RPMI7951 (cell line): ENCODE data around the gene ABTB1. TPM values are rescaled to one million over a fixed set of nuclear protein-coding genes. Genes with fewer than 3 reads are reported as not detected.

Experiments used
- DNase-seq: peaks from one replicate; pipeline ENCODE4 v3.0.0-alpha.2; 2012; ENCODE audit warnings: low read depth
- total RNA-seq: library from RNA; depleted of rRNA; stranded (reverse); fragments of >200 nt; shearing (Covaris generic); gene quantifications from 2 replicates; pipeline ENCODE4 v1.2.3, GENCODE V29; 2014; rRNA removed

The ABTB1 gene
- 2.5 and 5.1 TPM in 2 replicates for total RNA-seq

DNA sequence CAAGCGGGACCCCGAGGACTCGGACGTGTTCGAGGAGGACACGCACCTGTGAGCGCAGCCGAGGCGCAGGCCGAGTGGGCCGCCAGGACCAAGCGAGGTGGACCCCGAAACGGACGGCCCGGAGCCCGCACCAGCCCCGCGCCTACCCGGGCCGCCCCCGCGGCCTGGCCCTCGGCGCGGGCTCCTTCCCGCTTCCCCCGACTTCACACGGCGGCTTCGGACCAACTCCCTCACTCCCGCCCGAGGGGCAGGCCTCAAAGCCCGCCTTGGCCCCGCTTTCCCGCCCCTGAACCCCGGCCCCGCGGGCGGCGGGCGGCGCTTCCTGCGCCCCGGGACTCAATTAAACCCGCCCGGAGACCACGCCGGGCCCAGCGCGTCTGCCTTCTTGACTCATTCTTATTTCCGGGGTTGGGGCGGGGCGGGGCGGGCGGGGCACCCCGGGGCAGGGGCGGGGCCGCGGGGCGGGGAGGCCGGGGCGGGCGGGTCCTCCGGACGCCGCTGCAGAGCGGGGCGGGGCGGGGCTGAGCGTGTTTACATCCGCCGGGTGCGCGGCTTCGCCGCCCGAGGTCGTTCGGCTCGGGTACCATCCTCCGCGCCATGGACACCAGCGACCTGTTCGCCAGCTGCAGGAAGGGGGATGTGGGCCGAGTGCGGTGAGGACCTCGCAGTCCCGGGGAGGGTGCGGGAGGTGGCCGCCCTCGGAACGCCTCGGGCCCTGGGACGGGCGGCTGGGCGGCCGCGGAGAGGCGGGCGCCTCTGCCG is at the start of gene ABTB1:
TSS of gene ABTB1 (plus strand) at position 524 of the 762 bp plus-strand sequence. CDS start at position 598, 74 bp downstream.
- DNase-seq: peak; percentile 81

DNA sequence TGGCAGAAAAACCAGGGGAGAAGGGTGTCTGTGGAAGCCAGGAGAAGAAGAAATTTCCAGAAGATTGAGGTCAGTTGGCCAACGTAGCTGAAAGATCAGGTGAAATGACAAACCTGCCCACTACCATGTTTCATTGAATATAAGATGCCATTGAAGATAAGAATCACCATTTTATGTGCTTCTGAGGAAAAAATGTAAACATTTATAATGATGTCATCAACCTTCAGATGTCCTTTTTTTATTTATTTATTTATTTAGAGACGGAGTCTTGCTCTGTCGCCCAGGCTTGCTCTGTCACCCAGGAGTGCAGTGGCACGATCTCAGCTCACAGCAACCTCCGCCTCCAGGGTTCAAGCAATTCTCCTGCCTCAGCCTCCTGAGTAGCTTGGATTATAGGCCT is 48.7 kb upstream of the ABTB1 start:
- no peak for DNase-seq

DNA sequence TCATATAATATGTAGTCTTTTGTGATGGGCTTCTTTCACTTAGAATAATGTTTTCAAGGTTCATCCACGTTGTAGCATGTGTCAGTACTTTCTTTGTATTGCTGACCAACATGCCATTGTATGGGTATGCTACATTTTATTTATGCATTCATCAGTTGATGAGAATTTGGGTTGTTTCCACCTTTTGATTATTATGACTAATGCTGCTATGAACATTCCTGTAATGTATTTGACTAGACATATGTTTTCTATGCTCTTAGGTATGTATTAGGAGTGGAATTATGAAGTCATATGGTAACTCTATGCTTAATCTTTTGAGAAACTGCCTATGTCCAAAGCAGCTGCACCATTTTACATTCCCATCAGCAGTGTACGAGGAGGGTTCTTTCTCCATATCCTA is 46.9 kb upstream of the ABTB1 start:
- DNase-seq: no peak

DNA sequence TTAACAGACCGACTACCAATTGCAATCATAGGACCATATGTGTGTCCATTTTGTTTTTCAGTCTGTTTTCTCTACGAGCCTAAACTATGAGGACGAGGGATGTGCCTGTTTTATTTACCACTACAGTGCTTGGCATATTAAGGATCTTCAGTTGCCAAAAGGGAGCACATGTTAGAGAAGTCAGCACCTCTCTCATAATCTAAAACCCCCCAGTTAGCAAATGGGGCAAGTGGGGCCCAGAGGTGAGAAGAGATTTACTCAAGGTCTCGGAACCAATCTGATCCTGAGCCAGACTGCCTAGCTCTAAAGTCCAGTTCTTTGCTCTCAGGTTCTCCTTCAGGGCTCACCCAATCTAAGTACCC is 44.3 kb upstream of the ABTB1 start:
- no peak for DNase-seq

DNA sequence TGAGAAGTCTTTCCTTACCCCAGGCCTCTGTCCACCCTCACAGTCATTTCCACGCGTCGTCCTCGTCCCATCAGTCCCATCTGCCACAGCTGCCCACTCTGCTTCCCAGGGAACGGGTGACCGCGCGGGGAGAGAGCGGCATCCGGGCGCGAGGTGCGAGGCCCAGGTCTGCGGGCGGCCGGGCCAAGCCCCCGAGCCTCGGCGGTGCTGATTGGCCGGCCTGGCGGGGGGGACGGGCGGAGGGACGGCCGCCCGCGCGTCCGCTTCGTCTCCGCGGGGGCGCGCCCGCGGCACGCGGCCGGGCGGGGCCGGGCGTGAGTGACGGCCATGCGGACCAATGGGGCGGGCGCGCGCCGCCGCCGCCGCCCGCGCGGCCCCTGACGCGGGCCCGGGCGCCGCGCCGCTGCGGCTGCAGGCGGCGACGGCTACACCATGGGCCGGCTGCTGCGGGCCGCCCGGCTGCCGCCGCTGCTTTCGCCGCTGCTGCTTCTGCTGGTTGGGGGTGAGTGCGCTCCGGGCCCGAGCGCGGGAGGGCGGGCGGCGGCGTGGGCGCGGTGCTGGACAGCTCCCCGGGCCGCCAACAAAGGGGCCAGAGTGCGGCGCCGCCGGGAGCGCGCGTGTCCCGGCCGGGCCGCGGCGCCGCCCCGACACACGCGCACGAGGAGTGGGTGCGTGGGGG is 43.8 kb upstream of the ABTB1 start, which contains the start of gene PODXL2:
TSS of gene PODXL2 (plus strand) at position 398 of the 679 bp plus-strand sequence. CDS start at position 433, 35 bp downstream.
- peak; percentile 66 for DNase-seq

DNA sequence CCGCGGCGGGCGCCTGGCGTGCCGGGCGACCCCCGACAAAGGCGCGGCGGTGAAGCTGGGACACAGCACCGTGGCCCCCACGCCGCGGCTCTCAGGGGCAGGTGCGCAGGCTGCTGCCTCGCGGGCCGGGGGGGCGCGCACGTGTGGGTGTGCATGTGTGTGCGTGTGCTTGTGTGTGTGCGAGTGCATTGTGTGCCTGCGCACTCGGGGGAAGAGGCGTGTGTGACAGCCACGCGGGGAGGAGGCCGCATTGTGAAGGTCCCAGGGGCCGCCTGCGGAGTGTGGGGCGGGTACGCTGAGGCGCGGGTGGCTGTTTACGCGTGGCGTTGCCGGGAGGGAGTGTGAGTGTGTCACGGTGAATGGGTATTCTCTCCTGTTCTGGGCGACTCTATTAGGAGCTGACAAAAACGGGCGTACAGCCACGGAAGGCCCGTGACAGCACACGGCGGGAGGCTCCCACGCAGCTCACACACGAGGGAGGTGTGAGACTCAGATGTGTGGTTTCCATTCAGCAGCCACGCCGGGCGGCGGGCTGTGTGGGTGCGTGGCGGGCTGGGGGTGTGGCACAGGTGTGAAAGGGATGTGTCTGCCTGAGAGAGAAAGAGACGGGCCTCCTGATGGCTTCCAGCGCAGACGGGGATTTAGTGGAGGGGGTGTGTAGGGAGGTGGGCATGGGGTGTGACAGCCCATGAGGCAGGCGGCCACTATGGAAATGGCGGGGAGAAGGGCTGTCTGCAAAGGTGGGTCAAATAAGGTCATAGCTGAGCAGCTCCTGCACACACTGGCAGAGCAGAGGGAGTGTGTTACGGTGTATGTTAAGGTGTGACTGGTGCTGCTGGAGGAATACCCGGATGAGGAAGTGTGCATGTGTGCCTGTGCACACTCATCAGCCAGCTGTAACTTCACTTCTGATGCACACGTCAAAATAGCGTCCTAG is 43.0 kb upstream of the ABTB1 start:
- DNase-seq: no peak

DNA sequence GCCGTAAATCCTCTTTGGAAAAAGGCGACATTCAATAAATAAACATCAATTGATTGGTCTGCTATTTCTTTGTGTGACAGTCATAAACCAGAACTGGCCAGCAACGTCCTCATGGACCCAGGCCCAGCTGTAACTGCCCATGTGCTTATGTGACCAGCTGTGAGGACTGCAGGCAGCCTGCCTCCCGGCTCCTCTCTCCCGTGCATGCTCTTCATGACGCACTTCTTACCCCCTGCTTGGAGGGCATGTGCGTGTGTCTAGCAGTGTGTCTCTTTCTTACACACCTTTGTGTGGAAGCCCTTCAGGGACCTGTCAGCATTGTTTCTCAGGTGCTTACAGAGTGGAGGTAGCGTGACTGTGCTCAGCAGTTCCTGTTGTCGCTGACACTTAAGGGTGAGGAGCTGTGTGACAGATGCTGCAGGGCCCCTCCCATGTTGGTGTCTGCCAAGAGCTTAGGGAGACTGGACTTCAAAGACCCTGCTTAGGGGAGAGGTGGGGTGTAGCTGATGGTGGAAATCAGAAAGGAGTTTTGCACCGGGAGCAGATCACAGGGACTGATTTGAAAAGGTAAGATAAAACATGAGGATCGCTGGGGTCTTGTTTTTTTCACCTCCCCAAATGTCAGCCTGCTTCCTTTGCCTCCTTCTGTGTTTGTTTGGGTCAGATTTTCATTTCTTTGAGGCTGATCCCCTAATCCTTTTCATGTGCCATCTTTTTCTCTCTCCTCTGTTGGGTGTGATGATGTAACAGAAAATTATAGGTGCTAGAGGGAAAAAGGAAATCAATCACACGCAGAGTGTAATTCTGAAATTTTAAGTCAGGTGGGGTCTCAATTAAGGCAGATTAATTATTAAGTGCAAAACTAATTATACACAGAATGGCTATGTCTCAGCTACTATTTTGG is 41.7 kb upstream of the ABTB1 start:
- no peak for DNase-seq

DNA sequence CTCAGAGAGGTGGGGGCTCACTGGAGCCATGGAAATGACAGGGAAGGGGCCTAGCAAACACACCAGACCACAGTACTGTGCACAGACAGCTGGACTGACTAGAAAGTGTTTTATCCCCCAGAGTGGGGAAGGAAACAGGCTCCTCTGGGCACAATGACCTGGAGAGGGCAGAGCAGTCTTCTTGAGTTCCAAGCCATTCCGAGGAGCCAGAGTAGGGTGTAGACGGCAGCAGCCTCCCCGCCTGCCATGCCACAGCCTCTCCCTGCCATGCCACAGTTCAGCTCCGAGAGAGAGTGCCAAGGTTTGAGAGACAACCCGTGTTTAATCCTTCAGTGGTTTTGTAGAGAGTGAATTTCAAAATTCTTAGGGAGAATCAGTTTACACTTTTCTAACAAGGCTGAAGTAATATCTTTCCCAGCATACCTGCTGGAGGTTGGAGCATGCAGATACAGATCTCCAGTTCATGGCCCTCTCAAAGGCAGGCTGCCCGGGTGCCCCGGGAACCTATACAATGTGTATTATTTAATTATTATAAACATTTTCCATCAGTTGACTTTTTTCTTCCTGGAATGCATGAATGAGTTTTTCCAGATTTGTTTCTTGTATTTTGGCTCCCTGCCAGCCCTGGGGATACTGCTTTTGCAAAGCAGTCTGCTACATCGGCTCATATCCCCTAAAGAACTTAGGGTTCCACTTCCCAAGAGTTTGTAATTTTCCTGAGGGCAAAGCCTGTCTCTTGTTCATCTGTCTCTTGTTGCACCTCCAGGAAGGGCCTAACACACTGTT is 40.5 kb upstream of the ABTB1 start:
- no peak for DNase-seq

DNA sequence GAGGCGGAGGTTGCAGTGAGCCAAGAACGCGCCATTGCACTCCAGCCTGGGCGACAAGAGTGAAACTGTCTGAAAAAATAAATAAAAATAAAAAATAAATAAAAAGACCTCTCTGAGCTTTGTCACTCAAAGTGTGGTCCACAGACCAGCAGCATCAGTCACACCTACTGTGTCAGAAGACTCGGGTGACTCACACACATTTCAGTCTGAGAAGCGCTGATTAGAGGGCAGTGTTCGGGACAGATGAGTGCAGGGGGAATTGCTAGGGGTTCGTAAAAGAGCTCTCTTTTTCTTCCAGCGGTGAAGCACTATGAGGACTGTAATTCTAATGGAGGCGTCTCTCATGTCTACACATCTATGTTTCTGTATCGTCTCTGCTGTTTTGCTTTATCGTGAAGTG is 38.1 kb upstream of the ABTB1 start:
- DNase-seq: no peak

DNA sequence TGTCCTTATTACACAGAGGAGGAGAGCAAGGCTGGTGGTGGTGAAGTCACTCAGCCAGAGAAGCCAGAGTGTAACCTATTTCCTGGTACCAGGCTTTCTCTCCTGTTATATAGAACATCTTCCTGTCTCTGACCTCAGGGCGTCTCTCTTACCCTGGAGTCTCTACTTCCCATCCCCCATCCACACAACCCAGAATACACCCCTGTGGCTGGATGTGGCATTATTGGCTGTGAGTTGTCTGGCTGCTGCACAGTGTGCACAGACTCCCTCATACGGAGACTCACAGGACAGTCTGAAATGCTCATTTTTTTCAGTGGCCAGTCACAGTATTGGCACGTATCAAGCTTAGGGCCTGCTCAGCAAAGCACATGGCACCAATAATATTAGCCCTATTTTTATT is 35.2 kb upstream of the ABTB1 start:
- DNase-seq: peak; percentile 53

DNA sequence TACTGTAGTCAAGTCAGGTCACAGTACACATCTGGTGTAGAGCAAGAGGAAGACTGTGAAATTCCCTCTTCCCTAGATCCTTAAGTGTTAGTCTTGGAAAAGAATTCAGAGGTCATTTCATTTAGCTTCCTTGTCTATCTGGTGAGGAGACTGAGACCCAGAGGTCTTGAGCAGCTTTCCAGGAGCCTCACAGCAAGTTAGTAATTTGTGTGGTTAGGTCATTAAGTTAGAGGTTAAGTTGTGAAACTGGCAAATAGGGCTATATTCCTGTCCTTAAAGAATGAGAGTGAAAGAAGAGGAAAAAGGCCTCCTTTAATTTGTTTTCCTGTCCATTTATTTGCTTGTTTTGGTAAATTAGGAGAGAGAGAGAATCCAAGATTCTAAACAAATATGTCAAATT is 34.8 kb upstream of the ABTB1 start:
- DNase-seq: no peak

DNA sequence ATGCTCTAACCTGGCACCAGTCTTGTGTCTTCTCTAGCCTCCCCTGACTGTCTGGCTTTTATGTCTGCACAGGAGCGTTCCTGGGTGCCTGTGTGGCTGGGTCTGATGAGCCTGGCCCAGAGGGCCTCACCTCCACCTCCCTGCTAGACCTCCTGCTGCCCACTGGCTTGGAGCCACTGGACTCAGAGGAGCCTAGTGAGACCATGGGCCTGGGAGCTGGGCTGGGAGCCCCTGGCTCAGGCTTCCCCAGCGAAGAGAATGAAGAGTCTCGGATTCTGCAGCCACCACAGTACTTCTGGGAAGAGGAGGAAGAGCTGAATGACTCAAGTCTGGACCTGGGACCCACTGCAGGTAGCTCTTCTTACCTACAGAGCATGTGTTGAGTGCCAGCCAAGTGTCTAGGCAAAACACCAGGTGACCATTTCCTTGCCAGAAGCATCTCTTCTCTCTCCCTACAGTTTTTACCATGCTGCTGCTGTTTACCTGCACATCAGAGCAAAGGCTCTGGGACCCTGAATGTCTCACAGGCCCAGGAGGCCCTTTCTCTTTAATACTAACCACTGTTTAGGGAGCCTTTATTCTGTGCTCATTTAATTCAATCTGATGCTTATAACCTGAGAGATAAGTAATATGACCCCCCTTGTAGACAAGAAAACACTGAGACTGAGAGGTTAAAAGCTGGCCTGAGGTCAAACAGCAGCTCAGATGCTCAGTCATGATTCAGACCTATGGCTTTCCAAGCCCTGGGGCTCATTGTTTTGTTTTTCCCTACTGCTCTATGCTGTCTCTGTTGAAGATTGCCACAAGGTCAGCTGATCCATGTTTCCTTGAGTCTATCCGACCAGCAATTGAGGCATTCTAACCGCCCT is 33.3 kb upstream of the ABTB1 start:
- DNase-seq: peak; percentile 91

DNA sequence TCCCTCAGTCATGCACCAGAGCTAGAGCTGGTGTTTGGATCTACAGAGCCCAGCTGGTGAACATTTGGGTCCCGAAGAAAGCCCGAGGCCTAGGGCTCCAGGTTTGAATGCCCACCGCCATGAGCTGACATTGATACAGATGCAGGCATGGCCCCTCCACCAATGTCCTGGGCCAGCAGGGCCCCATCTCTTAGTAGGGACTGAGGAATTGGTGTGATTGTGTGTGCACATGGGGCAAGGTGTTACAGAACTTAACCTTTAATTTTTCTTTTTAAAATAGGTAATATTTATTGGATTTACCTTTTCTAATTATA is 32.8 kb upstream of the ABTB1 start:
- no peak for DNase-seq

DNA sequence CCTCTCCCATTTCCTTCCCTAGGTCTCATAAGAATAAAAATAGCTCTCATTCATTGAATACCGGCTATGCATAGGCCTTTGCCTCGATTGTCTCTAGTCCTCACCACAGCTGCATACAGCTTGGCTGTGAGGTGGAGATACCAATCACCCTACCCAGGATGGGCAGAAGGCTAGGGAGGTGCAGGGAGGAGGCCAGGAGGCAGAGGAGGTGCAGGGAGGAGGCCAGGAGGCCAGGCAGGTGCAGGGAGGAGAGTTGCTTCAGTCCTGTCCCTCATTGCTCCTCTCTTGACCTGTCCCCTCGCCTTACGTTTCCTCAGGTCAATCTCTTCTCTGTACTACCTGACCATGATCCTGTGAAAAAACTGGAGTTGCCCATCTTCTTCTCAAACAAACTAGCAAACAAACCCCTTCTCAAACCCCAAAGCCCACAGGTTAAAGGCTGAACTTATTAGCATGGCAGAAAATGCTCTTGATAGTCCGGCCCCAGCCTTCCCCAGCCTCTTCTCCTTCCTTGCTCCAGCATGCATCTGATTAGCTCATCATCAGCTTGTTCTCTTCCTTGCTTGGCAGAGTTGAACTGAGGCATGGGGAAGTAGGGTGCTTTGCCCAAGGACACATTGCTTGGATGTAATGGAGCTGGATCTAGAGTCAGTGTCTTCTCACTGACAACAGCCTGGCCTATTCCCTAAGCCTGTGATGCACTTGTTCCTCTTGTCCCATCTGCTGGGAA is 27.9 kb upstream of the ABTB1 start:
- DNase-seq: no peak

DNA sequence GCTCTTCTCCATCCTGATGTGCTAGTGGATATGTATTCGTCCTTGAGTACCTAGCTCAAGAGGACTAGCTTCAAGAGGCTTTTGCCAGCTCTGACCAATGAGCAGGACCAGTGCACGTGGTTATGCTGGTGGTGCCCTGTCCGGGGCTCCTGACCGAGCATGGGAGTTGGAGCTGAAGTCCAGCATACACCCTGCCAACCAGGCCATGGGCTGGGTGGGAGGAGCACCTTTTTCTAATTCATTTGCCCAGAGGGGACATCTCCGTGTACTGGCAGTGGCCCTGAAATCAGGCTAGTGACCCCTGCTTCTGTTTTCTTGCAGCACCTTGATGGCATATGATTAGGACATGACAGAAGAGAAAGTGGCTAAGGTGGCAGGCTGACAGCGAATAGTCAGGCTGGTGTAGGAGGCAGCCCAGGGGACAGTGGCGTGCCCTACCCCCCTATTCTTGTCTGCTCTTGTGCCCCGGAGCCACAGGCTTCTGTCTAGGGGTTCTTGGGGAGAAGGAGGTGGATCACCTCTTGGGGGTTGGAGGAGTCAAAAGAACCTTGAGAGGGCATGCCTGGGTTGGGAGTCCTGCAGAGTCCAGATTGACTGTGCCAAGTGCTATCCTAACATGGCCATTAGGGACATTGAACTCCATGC is 27.3 kb upstream of the ABTB1 start:
- DNase-seq: no peak

DNA sequence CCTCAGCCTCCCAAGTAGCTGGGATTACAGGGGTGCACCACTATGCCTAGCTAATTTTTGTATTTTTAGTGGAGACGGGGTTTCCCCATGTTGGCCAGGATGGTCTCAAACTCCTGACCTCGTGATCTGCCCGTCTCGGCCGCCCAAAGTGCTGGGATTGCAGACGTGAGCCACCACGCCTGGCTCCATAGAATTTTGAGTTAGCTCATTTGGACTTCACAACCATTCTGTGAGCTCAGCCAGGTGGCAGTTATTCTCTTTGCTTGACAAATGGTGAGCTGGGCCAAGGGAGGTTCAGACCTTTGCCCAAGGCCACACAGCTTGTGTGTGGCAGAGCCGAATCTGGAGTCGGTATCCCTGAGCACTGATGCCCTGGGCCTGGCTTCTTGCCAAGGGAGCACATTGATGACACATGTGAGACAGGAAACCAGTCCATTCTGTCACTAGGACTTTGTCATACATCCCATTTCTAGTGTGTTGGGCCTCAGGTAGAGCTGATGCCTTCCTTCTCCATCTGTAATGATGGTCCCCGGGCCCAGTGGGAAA is 26.2 kb upstream of the ABTB1 start:
- peak; percentile 40 for DNase-seq

DNA sequence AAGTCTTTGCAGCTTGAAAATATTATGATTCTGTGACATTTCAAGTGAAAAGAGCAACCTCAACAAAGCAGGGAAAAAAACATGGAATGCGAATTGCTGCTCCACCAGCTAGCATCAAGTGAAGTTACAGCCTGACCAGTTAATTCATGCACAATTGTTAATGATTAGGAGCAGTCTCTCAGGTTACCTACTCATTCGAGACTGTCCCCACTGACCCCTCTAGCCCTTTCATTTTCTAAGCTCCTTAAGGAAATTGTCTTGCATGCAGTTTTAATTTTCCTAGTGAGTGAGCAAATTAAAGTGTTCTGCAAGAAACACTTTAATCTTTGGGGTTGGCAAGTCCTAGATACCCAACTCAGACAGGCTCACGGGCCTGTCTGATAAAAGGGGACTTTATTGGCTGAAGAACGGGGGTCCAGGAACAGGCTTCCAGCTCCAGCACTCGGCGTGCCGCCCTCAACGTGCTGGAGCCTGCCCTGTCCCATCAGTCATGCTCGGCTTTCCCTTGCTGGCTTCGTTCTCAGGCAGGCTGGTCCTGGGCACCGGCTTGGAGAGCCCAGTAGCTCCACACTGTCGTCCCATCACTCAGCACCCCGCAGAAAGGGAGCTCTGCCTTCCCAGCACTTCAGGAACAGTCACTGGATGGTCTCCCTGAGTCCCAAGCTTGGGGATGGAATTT is 25.4 kb upstream of the ABTB1 start:
- DNase-seq: no peak

DNA sequence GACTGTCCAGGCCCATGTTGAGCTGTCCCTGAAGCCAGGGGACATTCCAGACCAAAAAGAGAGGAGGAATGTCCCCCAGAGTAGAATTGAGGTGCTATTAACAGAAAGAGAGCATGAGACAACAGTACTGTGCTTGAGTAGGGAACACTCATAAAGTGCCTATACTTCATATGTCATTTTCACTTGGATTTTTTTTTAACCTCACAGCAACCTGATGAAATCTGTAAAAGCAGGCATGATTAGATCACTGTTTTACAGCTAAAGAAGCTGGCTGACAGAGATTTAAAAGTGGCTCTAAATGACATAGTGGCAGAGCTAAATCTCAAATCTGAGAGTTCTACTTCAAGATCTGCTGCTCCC is 24.9 kb upstream of the ABTB1 start:
- DNase-seq: no peak
